GM21576 (cell line): Measurements from ENCODE around the gene CBY3.
"Not testable (repeated sequence)": the region's sequence is repeated elsewhere in the genome, so short reads cannot be mapped to it uniquely, and the experiment has no call there.

Source experiments
- ATAC-seq: cut with Tn5 transposase; IDR thresholded peaks from one replicate; pipeline ENCODE4 v1.9.1; 2021; ENCODE audit warnings: mild to moderate bottlenecking, moderate library complexity; ENCODE audit not compliant: unreplicated experiment

Gene CBY3

GRCh38 chr5:179680780-179681401 lies at the start of gene CBY3:
TSS of gene CBY3 (minus strand) at chr5:179681034. CDS start at chr5:179680918, 116 bp downstream.
- ATAC-seq, result no peak

- ATAC-seq, result no peak
Measured at GRCh38 chr5:179730356-179730755, 49.5 kb upstream of the CBY3 start.

DNA sequence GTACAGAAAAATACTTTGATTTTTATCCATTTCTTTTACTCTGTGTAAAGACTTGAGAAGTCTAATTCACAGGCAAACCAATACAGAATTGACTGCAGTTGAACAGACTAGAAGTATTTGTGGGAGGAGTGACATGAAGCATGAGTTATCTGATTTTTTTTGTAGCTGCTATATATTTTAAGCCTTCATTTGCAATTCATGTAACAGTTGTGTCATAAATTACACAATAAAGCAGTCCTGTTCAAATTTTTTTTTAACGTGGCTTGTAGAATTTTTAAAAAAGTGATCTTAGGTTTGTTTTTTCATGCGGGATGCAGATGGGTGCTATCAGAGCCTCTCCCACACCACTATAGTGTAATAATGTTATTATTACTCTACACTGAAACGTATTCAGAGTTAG lies 48.9 kb upstream of the CBY3 start:
- ATAC-seq, result no peak

- no peak for ATAC-seq
Measured at GRCh38 chr5:179729303-179729702, 48.5 kb upstream of the CBY3 start.

- no peak for ATAC-seq
Measured at GRCh38 chr5:179727106-179727505, 46.3 kb upstream of the CBY3 start.

DNA sequence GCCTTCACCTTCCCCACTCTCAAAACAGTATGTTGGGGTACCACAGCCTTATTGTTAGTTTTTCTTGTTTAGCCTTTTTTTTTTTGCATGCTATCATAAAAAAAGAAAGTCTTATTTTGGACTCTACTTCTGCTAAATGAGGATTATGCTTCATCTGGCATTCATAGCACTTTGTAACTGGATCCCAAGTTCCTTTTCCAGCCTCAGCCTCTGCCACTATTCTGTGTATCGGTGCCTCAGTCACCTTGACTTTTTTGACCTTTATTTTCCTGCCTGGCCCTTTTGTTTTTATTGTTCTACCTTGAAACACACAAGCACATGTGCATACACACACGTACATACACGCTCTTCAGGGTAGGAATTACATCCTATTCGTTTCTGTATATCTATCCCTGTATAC lies 43.3 kb upstream of the CBY3 start:
- no peak for ATAC-seq

- no peak for ATAC-seq
Measured at GRCh38 chr5:179720222-179720621, 39.4 kb upstream of the CBY3 start.

- no peak for ATAC-seq
Measured at GRCh38 chr5:179716286-179716685, 35.5 kb upstream of the CBY3 start.

- no peak for ATAC-seq
Measured at GRCh38 chr5:179700401-179700918, 19.6 kb upstream of the CBY3 start.

GRCh38 chr5:179699616-179700237 lies 18.9 kb upstream of the CBY3 start:
- no peak for ATAC-seq

DNA sequence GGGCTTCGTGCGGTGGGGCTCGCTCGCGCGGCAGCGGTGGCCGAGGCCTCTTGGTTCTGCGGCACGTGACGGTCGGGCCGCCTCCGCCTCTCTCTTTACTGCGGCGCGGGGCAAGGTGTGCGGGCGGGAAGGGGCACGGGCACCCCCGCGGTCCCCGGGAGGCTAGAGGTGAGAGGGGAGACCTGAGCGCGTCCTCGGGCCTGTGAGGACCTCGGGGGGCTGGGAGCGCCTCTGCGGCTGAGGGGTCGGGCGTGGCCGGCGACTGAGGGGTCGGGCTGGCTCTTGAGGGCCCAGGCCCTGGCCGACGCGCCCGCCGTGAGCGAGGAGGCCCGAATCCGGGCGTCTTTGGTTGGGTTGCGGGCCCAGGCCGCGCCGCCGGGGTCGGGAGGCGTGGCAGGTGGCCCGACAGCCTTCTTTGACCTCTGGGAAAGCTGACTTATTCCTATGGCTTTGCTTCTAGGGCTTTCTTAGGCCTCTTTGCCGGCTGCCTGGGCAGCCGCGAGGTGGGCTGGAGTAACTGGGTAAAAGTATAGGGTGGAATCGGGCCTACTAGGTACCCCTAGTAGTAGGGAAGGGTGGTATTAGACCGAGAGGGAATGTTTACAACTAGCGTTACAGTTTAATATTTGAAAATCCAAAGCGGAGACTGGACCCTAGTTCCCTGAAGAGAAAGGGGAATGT lies 18.2 kb upstream of the CBY3 start, which contains the start of gene CANX:
CANX (plus strand) TSS at position 33 of the 681 bp plus-strand sequence. CDS start 6,715 bp downstream, outside the sequence.
- ATAC-seq, result no peak

GRCh38 chr5:179697993-179698934 lies 17.4 kb upstream of the CBY3 start:
- ATAC-seq, result peak; percentile 92

DNA sequence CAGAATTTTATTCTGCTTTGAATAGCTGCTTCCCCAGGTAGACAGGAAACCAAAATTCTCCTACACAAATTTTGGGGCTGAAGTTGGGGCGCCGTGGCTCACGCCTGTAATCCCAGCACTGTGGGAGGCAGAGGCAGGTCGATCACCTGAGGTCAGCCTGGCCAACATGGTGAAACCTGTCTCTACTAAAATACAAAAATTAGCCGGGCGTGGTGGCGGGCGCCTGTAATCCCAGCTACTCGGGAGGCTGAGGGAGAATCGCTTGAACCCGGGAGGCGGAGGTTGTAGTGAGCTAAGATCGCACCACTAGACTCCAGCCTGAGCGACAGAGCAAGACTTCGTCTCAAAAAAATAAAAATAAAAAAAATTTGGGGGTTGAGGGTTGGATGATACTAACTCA lies 16.7 kb upstream of the CBY3 start:
- ATAC-seq, result not testable (repeated sequence)

DNA sequence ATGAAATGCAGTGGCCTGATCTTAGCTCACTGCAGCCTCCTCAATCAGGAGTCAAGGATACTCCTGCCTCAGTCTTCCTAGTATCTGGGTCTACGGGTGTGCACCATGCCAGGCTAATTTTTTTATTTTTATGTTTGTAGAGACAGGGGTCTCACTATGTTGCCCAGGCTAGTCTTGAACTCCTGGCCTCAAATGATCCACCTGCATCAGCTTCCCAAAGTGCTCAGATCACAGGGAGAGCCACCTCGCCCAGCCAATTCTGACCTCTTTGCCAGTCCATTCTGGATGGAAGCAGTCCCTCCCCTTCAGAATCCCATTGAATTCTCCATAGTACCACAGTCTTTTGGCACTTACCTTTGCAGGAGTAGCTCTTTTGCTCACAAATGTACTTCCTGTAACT lies 16.3 kb upstream of the CBY3 start:
- ATAC-seq, result no peak

DNA sequence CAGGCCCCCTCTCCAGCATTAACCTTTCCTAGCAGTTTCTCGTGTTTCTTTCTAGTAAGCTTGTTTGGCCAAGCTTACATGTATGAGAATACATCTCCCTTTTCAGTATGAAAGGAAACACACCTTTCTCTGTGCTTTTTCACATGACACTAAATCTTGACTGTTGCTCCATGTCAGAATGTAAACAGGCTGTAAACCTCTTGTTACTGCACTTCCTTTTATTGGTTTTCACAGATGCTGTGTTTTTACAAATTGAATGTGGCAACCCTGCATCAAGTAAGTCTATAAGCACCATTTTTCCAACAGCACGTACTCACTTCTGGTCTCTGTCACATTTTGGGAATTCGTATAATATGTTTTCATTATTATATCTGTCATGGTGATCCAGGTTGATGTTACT lies 15.8 kb upstream of the CBY3 start:
- ATAC-seq, result no peak

- no peak for ATAC-seq
Measured at GRCh38 chr5:179694561-179694960, 13.7 kb upstream of the CBY3 start.

DNA sequence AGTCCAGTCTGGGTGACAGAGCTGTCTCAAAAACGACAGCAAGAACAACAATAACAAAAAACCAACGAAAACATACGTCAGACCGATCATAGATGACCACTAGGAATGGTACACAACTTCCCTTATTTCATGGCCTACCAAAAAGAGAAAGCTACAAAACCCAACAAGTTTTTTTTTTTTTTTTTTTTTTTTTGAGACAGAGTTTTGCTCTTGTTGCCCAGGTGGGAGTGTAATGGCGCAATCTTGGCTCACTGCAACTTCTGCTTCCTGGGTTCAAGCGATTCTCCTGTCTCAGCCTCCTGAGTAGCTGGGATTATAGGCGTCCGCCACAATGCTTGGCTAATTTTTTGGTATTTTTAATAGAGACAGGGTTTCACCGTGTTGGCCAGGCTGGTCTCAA lies 8.4 kb upstream of the CBY3 start:
- not testable (repeated sequence) for ATAC-seq

GRCh38 chr5:179680014-179680779 lies 637 bp downstream of the CBY3 start:
- ATAC-seq, result no peak

- ATAC-seq, result peak; percentile 27
Measured at GRCh38 chr5:179679014-179679674, 1.7 kb downstream of the CBY3 start.
